NCI-H2227 treated with DMSO at 0.1 percent for 48 hours (cell line): ENCODE data around the gene WDR6.
A peak's percentile ranks its signal among the peaks of the same experiment; 100 is the strongest.

Source experiments
- DNase-seq: peaks from one replicate; lab custom pipeline; 2025; lab: John Stamatoyannopoulos, UW

WDR6 gene

GRCh38 chr3:49027634-49028033 lies 20.4 kb downstream of the WDR6 start:
- no peak for DNase-seq

GRCh38 chr3:49028298-49028672 lies 21.1 kb downstream of the WDR6 start:
- DNase-seq: no peak

- peak; percentile 84 for DNase-seq
Observed at GRCh38 chr3:49028673-49029562, 21.7 kb downstream of the WDR6 start, which contains the start of gene IMPDH2. Gene IMPDH2, minus strand, starts transcription at chr3:49029398. Its CDS starts 48 bp downstream, at chr3:49029350.

- DNase-seq: no peak
Observed at GRCh38 chr3:49029563-49029884, 22.3 kb downstream of the WDR6 start.

- DNase-seq: no peak
Observed at GRCh38 chr3:49030321-49030720, 23.1 kb downstream of the WDR6 start.

GRCh38 chr3:49032646-49033304 lies 25.6 kb downstream of the WDR6 start:
- DNase-seq: no peak

GRCh38 chr3:49034650-49035049 lies 27.5 kb downstream of the WDR6 start:
- DNase-seq: no peak

- DNase-seq: no peak
Observed at GRCh38 chr3:49035281-49035680, 28.1 kb downstream of the WDR6 start.

- DNase-seq: no peak
Observed at GRCh38 chr3:49053543-49053942, 46.4 kb downstream of the WDR6 start.

- DNase-seq: no peak
Observed at GRCh38 chr3:49054344-49054862, 47.2 kb downstream of the WDR6 start.

- DNase-seq: no peak
Observed at GRCh38 chr3:49057268-49057667, 50.1 kb downstream of the WDR6 start.

- no peak for DNase-seq
Observed at GRCh38 chr3:49058011-49058410, 50.8 kb downstream of the WDR6 start.
